Loucy (cell line): ENCODE data around the gene CDK8.

Experiments
- EZH2phosphoT487 ChIP-seq: fragments of 200-600 bp; IDR thresholded peaks from 2 replicates; pipeline ENCODE4 v1.6.1; 2018; ENCODE audit warnings: antibody characterized with exemption, mild to moderate bottlenecking, moderate library complexity, borderline replicate concordance
- TF ChIP-seq, protein P1 (sequence below): fragments of 200-600 bp; sonication (generic); conservative IDR thresholded peaks from 2 replicates; pipeline ENCODE4 v1.5.1; 2014; ENCODE audit warnings: mild to moderate bottlenecking, antibody characterized with exemption, low read length

DNA sequence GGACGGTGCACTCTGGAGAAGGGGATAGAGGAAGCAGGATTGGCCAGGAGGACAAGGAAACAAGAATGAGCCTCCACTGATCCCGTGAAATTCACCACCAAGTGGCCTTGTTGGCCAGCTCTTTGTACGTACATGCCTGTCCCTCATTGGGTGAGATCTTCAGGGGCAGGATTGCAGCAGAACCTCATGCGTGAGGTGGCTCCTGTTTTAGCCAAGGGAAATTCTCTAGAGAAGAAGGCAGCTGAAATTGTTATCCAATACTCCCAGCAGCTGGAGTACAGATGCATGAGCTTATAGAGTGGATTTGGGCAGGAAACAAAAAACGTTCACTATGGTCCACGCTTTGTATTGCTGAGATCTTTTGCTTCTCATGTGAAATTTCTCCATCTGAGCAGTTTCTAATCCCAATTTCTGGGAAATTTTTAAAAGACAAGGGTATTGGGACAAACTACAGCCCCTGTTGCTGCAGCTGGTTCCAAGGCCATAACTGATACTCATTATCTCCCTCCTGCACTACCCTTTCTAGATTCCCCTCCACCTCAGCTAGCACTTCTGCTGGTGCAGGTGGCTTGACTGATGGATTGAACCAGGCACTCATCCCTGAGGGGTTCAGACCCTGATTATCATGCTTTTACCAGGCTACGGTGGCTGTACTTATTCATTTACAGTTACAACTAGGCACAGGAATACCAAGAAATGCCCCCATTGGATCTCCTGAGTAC, 27.9 kb upstream of the CDK8 start:
- TF ChIP-seq, protein P1, sequence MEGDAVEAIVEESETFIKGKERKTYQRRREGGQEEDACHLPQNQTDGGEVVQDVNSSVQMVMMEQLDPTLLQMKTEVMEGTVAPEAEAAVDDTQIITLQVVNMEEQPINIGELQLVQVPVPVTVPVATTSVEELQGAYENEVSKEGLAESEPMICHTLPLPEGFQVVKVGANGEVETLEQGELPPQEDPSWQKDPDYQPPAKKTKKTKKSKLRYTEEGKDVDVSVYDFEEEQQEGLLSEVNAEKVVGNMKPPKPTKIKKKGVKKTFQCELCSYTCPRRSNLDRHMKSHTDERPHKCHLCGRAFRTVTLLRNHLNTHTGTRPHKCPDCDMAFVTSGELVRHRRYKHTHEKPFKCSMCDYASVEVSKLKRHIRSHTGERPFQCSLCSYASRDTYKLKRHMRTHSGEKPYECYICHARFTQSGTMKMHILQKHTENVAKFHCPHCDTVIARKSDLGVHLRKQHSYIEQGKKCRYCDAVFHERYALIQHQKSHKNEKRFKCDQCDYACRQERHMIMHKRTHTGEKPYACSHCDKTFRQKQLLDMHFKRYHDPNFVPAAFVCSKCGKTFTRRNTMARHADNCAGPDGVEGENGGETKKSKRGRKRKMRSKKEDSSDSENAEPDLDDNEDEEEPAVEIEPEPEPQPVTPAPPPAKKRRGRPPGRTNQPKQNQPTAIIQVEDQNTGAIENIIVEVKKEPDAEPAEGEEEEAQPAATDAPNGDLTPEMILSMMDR: no peak
- TF ChIP-seq EZH2phosphoT487: no peak
